OCI-LY1 (cell line): ENCODE results near the gene RAB3A.

Source experiments
- EZH2 ChIP-seq: fragments of 200-600 bp; sonication (generic), shearing (Covaris generic); IDR thresholded peaks from 2 replicates; pipeline ENCODE4 v1.8.0; 2017; ENCODE audit warnings: borderline replicate concordance, mixed run types, mild to moderate bottlenecking, antibody characterized with exemption, low read length, moderate library complexity, mixed read lengths
- TF ChIP-seq, protein P1 (sequence below): fragments of 200-600 bp; sonication (generic), shearing (Covaris generic); IDR thresholded peaks from 2 replicates; pipeline ENCODE4 v1.5.1; 2017; ENCODE audit warnings: mild to moderate bottlenecking, antibody characterized with exemption, low read length, moderate library complexity, mixed read lengths

DNA sequence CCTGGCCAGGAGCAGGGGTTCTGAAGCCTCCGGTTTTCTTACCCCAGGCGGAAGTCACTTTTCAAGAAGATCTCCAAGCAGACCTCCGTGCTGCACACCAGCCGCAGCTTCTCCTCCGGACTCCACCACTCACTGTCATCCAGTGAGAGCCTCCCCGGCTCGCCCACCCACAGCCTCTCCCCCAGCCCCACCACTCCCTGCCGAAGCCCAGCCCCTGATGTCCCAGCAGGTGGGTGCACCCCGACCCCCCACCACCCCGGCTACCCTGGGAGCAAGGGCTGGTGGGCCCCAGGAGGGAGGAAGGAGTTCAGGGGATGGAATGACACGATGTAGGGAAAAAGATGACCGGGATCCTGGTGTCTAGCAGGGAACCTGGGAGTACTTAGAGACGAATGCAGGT lies 56.4 kb downstream of the RAB3A start:
- TF ChIP-seq, protein P1, sequence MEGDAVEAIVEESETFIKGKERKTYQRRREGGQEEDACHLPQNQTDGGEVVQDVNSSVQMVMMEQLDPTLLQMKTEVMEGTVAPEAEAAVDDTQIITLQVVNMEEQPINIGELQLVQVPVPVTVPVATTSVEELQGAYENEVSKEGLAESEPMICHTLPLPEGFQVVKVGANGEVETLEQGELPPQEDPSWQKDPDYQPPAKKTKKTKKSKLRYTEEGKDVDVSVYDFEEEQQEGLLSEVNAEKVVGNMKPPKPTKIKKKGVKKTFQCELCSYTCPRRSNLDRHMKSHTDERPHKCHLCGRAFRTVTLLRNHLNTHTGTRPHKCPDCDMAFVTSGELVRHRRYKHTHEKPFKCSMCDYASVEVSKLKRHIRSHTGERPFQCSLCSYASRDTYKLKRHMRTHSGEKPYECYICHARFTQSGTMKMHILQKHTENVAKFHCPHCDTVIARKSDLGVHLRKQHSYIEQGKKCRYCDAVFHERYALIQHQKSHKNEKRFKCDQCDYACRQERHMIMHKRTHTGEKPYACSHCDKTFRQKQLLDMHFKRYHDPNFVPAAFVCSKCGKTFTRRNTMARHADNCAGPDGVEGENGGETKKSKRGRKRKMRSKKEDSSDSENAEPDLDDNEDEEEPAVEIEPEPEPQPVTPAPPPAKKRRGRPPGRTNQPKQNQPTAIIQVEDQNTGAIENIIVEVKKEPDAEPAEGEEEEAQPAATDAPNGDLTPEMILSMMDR = no peak
- TF ChIP-seq EZH2 = no peak
